HG02970 (cell line): ENCODE measurements around the gene GUCY2F.

Source experiments
- ATAC-seq: cut with Tn5 transposase; IDR thresholded peaks from one replicate; pipeline ENCODE4 v1.9.1; 2021; ENCODE audit warnings: mild to moderate bottlenecking, moderate library complexity, moderate number of reproducible peaks; ENCODE audit not compliant: unreplicated experiment, low FRiP score

Gene GUCY2F

GRCh38 chrX:109481986-109482385 is at the start of gene GUCY2F:
TSS of gene GUCY2F (minus strand) at chrX:109482086. CDS start at chrX:109475936, 6,150 bp downstream.
- no peak for ATAC-seq

- no peak for ATAC-seq
Measured at GRCh38 chrX:109519001-109519400, 37.1 kb upstream of the GUCY2F start.

- ATAC-seq, result no peak
Measured at GRCh38 chrX:109511113-109511512, 29.2 kb upstream of the GUCY2F start.

GRCh38 chrX:109508915-109509314 is 27.0 kb upstream of the GUCY2F start:
- no peak for ATAC-seq

GRCh38 chrX:109501176-109501575 is 19.3 kb upstream of the GUCY2F start:
- ATAC-seq, result no peak

GRCh38 chrX:109498434-109498833 is 16.5 kb upstream of the GUCY2F start:
- ATAC-seq, result no peak

GRCh38 chrX:109489174-109489573 is 7.3 kb upstream of the GUCY2F start:
- ATAC-seq, result no peak

GRCh38 chrX:109487640-109488039 is 5.8 kb upstream of the GUCY2F start:
- ATAC-seq, result no peak

GRCh38 chrX:109485470-109486340 is 3.8 kb upstream of the GUCY2F start:
- peak; percentile 86 for ATAC-seq

- no peak for ATAC-seq
Measured at GRCh38 chrX:109484886-109485285, 3.0 kb upstream of the GUCY2F start.

- no peak for ATAC-seq
Measured at GRCh38 chrX:109475174-109475891, 6.6 kb downstream of the GUCY2F start.

GRCh38 chrX:109472939-109473735 is 8.7 kb downstream of the GUCY2F start:
- ATAC-seq, result no peak

GRCh38 chrX:109464231-109464630 is 17.7 kb downstream of the GUCY2F start:
- no peak for ATAC-seq

GRCh38 chrX:109463784-109464183 is 18.1 kb downstream of the GUCY2F start:
- no peak for ATAC-seq

- no peak for ATAC-seq
Measured at GRCh38 chrX:109448282-109448938, 33.5 kb downstream of the GUCY2F start.

- ATAC-seq, result no peak
Measured at GRCh38 chrX:109441266-109441665, 40.6 kb downstream of the GUCY2F start.

GRCh38 chrX:109440475-109440874 is 41.4 kb downstream of the GUCY2F start:
- no peak for ATAC-seq

GRCh38 chrX:109409181-109409580 is 72.7 kb downstream of the GUCY2F start:
- no peak for ATAC-seq

GRCh38 chrX:109403922-109404321 is 78.0 kb downstream of the GUCY2F start:
- ATAC-seq, result no peak

GRCh38 chrX:109399831-109400230 is 82.1 kb downstream of the GUCY2F start:
- ATAC-seq, result no peak
